Activated CD8-positive, alpha-beta memory T cell treated with anti-CD3 and anti-CD28 coated beads for 48 hours (primary cell): ENCODE results near the gene DAPP1.

Experiments
- DNase-seq, 3 experiments: peaks; one replicate each; pipeline ENCODE4 v3.0.0-alpha.2; 2020; ENCODE audit warnings: low read depth in 2 of 3, low spot score in 2 of 3

Gene DAPP1

DNA sequence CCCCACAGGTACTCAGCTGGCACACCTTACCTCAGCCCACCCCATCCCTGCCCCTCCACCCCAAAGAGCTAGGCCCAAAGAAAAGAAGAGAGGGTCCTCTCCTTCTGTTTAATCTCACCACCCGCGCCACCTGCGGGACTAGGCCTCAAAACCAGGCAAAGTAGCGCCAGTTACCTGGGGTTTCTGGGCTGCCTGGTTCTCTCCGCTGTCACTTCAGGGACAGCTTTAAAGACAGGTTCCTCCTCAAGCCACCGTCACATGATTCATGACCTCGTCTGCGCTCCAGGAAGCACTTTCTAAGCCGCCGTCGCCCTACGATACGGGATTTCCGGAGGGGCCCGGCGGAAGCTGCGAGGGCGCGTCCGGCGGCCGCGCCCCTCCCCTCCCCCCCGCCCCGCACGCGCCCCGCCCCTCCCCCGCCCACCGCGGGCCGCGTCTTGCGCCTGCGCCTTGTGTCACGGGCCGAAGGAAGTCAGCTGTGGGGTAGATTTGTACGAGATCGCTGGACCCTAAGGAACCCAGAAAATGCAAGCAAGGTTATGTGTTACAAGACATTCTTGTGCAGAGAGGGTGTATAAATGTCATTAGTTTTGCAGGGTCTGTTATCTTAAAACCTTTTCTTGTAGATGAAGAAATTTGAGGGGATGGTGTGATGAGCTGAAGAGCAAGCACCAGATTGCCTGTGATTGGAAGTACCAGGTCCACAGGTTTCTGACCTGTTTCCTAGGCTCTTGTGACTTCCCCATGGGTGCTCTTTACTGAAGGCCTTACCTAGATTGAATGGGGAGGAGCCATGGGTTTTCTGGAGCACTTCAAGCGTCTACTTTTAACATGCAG is 77.8 kb downstream of the DAPP1 start, which contains the start of gene LAMTOR3:
Gene LAMTOR3, minus strand, starts transcription at position 267 of the 837 bp plus-strand sequence. CDS start 464 bp downstream, outside the sequence.
- DNase-seq, result peak; percentile 52 to 79 (median 61)

DNA sequence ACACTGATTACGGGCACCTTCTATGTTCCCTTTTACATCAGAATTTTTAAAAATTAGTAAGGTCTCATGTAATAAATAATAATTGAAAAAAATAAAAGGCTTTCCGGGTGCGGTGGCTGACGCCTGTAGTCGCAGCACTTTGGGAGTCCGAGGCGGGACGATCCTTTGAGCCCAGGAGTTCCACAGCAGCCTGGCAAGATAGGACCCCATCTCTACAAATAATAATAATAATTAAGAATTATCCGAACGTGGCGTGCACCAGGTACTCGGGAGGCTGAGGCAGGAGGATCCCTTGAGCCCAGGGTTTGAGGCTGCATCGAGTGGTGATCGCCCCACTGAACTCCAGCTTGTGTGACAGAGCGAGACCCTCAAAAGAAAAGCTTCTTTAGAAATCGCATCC is 78.4 kb downstream of the DAPP1 start:
- no peak for DNase-seq

GRCh38 chr4:99915449-99915848 is 98.8 kb downstream of the DAPP1 start:
- DNase-seq, result no peak

DNA sequence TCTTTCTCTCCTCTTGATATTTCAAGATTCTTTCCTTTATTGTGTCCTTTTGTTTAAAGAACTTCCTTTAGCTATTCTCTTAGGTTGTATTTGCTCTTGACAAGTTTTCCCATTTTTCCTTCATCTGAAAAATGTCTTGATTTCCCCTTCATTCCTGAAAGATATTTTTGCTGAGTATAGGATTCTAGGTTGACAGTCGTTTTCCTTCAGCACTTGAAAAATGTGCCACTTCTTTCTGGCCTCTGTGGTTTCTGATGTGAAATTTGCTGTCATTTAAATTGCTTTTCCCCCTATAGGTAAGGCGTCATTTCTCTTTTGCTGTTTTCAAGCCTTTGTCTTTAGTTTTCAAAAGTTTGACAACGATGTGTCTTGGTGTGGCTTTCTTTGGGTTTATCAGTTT is 100.9 kb downstream of the DAPP1 start:
- DNase-seq, result no peak

DNA sequence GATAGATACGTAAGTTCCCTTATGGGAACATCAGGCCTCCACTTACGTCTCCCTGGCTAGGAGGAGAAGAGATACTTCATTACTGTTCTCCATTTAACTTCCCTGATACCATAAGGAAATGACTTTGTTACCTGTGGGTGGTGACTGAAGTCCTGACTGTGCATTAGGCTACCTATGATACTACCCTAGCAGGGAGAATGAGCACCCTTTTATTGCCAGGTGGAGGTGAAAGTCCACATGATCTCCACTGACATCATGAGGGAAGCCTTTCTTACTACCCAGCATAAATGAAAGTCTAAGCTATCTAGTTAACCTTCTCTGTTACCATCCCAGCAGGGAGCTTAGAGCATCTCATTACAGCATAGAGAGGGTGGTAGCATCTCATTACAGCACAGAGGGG is 102.0 kb downstream of the DAPP1 start:
- DNase-seq, result no peak
